Panc1 (cell line): ENCODE results near the gene SMCHD1.

ENCODE experiments used
- POLR2AphosphoS5 ChIP-seq: IDR thresholded peaks from 2 replicates; pipeline ENCODE4 v1.6.1; 2012; ENCODE audit warnings: mild to moderate bottlenecking, low read depth, low read length, moderate library complexity
- TF ChIP-seq, protein P1 (sequence below): fragments of 450-650 bp; IDR thresholded peaks from 2 replicates; pipeline ENCODE4 v1.5.1; 2017; ENCODE audit warnings: mild to moderate bottlenecking
- TF ChIP-seq, protein P2 (sequence below), 2 experiments: IDR thresholded peaks; 2 replicates each; pipeline ENCODE4 v1.6.1; 2011 to 2012; ENCODE audit warnings: low read depth in 2 of 2, control low read depth in 1 of 2, low read length in 1 of 2, mild to moderate bottlenecking in 1 of 2, moderate library complexity in 1 of 2; ENCODE audit not compliant: insufficient read depth in 1 of 2

DNA sequence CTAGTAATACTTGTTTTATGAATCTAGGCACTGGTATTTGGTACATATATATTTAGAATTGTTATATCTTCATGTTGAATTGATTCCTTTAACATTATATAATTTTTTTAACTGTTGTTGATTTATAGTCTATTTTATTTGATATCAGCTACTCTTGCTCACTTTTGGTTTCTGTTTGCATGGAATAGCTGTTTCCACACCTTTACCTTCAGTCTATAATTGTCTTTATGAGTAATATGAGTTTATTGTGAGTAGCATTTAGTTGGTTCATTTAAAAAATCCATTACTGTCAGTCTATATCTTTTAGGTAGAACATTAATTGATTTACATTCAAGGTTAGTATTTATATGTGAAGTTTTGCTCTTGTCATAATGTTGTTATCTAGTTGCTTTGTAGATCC is 58.6 kb downstream of the SMCHD1 start:
- TF ChIP-seq, protein P1, sequence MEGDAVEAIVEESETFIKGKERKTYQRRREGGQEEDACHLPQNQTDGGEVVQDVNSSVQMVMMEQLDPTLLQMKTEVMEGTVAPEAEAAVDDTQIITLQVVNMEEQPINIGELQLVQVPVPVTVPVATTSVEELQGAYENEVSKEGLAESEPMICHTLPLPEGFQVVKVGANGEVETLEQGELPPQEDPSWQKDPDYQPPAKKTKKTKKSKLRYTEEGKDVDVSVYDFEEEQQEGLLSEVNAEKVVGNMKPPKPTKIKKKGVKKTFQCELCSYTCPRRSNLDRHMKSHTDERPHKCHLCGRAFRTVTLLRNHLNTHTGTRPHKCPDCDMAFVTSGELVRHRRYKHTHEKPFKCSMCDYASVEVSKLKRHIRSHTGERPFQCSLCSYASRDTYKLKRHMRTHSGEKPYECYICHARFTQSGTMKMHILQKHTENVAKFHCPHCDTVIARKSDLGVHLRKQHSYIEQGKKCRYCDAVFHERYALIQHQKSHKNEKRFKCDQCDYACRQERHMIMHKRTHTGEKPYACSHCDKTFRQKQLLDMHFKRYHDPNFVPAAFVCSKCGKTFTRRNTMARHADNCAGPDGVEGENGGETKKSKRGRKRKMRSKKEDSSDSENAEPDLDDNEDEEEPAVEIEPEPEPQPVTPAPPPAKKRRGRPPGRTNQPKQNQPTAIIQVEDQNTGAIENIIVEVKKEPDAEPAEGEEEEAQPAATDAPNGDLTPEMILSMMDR, result no peak
- TF ChIP-seq, protein P2, sequence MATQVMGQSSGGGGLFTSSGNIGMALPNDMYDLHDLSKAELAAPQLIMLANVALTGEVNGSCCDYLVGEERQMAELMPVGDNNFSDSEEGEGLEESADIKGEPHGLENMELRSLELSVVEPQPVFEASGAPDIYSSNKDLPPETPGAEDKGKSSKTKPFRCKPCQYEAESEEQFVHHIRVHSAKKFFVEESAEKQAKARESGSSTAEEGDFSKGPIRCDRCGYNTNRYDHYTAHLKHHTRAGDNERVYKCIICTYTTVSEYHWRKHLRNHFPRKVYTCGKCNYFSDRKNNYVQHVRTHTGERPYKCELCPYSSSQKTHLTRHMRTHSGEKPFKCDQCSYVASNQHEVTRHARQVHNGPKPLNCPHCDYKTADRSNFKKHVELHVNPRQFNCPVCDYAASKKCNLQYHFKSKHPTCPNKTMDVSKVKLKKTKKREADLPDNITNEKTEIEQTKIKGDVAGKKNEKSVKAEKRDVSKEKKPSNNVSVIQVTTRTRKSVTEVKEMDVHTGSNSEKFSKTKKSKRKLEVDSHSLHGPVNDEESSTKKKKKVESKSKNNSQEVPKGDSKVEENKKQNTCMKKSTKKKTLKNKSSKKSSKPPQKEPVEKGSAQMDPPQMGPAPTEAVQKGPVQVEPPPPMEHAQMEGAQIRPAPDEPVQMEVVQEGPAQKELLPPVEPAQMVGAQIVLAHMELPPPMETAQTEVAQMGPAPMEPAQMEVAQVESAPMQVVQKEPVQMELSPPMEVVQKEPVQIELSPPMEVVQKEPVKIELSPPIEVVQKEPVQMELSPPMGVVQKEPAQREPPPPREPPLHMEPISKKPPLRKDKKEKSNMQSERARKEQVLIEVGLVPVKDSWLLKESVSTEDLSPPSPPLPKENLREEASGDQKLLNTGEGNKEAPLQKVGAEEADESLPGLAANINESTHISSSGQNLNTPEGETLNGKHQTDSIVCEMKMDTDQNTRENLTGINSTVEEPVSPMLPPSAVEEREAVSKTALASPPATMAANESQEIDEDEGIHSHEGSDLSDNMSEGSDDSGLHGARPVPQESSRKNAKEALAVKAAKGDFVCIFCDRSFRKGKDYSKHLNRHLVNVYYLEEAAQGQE (IDR thresholded peaks at IDR 0.05; ENCODE audit: insufficient read depth in 1 of 2, low read depth in 2 of 2, low read length in 1 of 2), result no peak
- no peak for TF ChIP-seq POLR2AphosphoS5
